Esophagus muscularis mucosa (tissue), 4 donors: ENCODE measurements around the gene CCDC80. TPM values are rescaled to one million over a fixed set of nuclear protein-coding genes. Genes with fewer than 3 reads are reported as not detected.

Experiments used
- DNase-seq: peaks from one replicate; pipeline ENCODE4 v3.0.0-alpha.2; 2017; ENCODE audit errors: extremely low spot score
- H3K27ac ChIP-seq, 4 donors: fragments of 200-600 bp; sonication (generic); replicated peaks in 1 of 4; 1 replicate in 3 of 4; 2 replicates in 1 of 4; pipeline ENCODE4 v1.5.1; 2016 to 2019; ENCODE audit warnings: mild to moderate bottlenecking in 1 of 4
- H3K27me3 ChIP-seq, 4 donors: fragments of 200-600 bp; sonication (generic); one replicate each; pipeline versions ENCODE4 v1.5.1 to v1.6.0; 2016 to 2019
- H3K36me3 ChIP-seq, 4 donors: fragments of 200-600 bp; sonication (generic); one replicate each; pipeline ENCODE4 v1.5.1; 2016 to 2019
- H3K4me1 ChIP-seq, 4 donors: fragments of 200-600 bp; sonication (generic); one replicate each; pipeline ENCODE4 v1.5.1; 2016 to 2019
- H3K4me3 ChIP-seq, 4 donors: fragments of 200-600 bp; sonication (generic); 1 replicate in 2 of 4; 2 replicates in 2 of 4; pipeline ENCODE4 v1.5.1; 2016 to 2019; ENCODE audit warnings: mild to moderate bottlenecking in 4 of 4, moderate library complexity in 1 of 4
- H3K9me3 ChIP-seq, 4 donors: fragments of 200-600 bp; sonication (generic); 1 replicate in 3 of 4; 2 replicates in 1 of 4; pipeline ENCODE4 v1.5.1; 2016 to 2019
- EP300 ChIP-seq: sonication (generic); formaldehyde crosslinking; IDR thresholded peaks from one replicate; pipeline ENCODE4 v1.6.1; 2017; ENCODE audit warnings: antibody characterized with exemption
- POLR2A ChIP-seq: fragments of 450-650 bp; IDR thresholded peaks from one replicate; pipeline ENCODE4 v1.6.1; 2017; ENCODE audit warnings: antibody characterized with exemption, moderate library complexity, mild to moderate bottlenecking, low read depth
- POLR2AphosphoS5 ChIP-seq, 2 donors: sonication (generic); formaldehyde crosslinking; IDR thresholded peaks; one replicate each; pipeline ENCODE4 v1.6.1; 2017; ENCODE audit warnings: antibody characterized with exemption in 2 of 2
- WGBS: methylation state at CpG from one replicate; pipeline ENCODE4 v1.1.5; 2018; 5-methylcytosine and 5-hydroxymethylcytosine counted together
- intact Hi-C: fragments of 100-400 bp; cut with DNase I; formaldehyde crosslinking; loops from one replicate; pipeline ENCODE4 v1.15.1; 2023
- total RNA-seq, 4 donors: library from RNA; depleted of rRNA; stranded (reverse); fragments of >200 nt; gene quantifications; one replicate each; pipeline versions ENCODE4 v1.1.0 to v1.2.1, GENCODE V29; 2016
- TF ChIP-seq, protein P1 (sequence below), 3 experiments: fragments of 200-600 bp in 2 of 3; fragments of 450-650 bp in 1 of 3; sonication (generic) in 2 of 3; IDR thresholded peaks; one replicate each; pipeline ENCODE4 v1.5.1; 2017 to 2019; ENCODE audit warnings: antibody characterized with exemption in 3 of 3, mild to moderate bottlenecking in 2 of 3, moderate library complexity in 1 of 3

CCDC80 gene
- total RNA-seq, 4 donors from 2014 or later: 34.7 to 213 (median 127) TPM

DNA sequence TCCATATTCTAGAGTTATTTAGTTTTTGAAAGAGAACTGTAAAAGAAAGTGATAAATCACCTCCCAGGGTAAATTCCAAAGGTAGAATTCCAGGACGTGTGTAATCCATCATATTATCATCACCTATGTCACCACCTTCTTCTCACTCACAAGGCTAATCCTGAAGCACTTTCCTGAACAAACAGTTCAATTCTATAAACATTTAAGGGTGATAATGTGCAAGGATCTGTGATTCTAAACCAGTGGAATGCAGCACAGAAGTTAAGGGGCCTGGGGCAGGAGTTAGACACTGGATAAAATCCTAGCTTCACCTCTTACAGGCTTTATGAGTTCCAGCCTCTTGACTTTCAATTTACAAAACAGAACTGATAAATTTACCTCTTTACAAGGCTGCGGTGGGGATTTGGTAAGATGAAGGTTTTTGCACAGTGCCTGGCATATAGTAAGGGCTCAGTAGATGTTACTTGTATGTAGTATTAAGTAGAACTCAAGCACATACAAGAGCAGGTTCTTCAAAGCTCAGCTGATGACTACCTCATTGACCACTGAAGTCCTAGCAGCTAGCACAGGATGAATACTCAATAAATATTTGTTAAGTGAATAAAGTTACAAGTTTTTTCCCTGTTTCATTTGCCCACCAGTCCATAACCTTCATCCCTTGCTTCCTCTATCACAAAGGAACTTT lies 47.3 kb upstream of the CCDC80 start:
- Histone ChIP-seq H3K36me3 (no peaks in the 10 kb centered on the region), H3K9me3 (no peaks in the 10 kb centered on the region), H3K4me1 (peaks cover 0 to 43% (median 26%) of the 10 kb centered on the region in 4 donors), H3K27ac (peak overlapping the region in 1 of 4 donors; percentile 31), H3K27me3 (no peaks in the 10 kb centered on the region), H3K4me3 (no peak overlapping the region)
- DNase-seq: no peak
- WGBS: 50% methylated on average over 2 of the region's 2 CpGs
- TF ChIP-seq, protein P1, sequence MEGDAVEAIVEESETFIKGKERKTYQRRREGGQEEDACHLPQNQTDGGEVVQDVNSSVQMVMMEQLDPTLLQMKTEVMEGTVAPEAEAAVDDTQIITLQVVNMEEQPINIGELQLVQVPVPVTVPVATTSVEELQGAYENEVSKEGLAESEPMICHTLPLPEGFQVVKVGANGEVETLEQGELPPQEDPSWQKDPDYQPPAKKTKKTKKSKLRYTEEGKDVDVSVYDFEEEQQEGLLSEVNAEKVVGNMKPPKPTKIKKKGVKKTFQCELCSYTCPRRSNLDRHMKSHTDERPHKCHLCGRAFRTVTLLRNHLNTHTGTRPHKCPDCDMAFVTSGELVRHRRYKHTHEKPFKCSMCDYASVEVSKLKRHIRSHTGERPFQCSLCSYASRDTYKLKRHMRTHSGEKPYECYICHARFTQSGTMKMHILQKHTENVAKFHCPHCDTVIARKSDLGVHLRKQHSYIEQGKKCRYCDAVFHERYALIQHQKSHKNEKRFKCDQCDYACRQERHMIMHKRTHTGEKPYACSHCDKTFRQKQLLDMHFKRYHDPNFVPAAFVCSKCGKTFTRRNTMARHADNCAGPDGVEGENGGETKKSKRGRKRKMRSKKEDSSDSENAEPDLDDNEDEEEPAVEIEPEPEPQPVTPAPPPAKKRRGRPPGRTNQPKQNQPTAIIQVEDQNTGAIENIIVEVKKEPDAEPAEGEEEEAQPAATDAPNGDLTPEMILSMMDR (IDR thresholded peaks at IDR 0.05): no peak
- TF ChIP-seq EP300: no peak
- no peak for TF ChIP-seq POLR2AphosphoS5 (IDR thresholded peaks at IDR 0.05)
- TF ChIP-seq POLR2A: no peak
- intact Hi-C loops: no loop called here

DNA sequence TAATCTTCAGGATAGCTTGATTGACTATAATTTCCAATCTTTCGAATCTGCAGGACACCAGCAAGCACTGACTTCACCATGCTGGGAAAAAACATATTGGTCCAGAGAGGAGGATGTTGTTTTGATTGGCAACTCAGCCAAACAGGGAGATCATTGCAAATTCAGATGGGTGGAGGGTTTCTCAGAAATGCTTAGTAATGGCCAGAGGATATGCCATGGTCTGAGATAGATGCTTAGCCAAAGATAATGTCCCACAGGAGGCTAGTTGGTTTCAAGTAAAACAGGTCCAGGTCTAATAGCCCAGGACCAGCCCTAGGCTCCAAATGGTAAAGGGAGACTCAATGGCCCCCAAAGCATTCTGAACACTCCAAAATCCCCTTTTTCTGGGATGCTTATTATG lies 46.7 kb upstream of the CCDC80 start:
- H3K4me1 ChIP-seq: peaks cover 0 to 45% (median 26%) of the 10 kb centered on the region in 4 donors
- 100% methylated on average over 1 of the region's 1 CpG for WGBS
- intact Hi-C loops: no loop called here
- TF ChIP-seq, protein P1 (IDR thresholded peaks at IDR 0.05): no peak
- TF ChIP-seq POLR2AphosphoS5 (IDR thresholded peaks at IDR 0.05) (no peak), POLR2A (no peak), EP300 (no peak)
- H3K9me3 ChIP-seq: no peaks in the 10 kb centered on the region
- no peak overlapping the region for H3K27ac ChIP-seq
- H3K36me3 ChIP-seq: no peaks in the 10 kb centered on the region
- no peak overlapping the region for H3K4me3 ChIP-seq
- no peak for DNase-seq
- no peaks in the 10 kb centered on the region for H3K27me3 ChIP-seq

DNA sequence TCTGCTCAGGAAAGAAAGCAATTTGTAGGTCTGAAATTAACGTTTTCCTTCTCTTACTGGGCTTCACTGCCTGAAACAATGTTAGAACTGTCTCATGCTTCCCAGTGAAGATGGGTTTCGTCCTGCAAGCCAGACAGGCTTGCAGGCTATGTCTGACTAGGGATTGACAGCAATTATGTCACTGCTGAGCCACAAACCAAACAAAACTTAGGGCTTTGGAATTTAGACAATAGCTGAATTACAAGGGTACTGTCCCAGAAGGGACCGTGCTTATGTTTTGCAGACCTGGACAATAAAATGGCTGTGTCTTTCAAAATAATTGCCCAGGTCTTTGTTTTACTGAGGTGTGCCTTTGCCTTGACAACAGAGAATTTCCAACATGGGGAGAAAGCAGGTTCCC lies 46.3 kb upstream of the CCDC80 start:
- TF ChIP-seq POLR2AphosphoS5 (IDR thresholded peaks at IDR 0.05) (no peak), EP300 (no peak), POLR2A (no peak)
- TF ChIP-seq, protein P1 (IDR thresholded peaks at IDR 0.05): no peak
- DNase-seq: no peak
- H3K9me3 ChIP-seq: no peaks in the 10 kb centered on the region
- intact Hi-C loops: no loop called here
- peaks cover 0 to 49% (median 29%) of the 10 kb centered on the region in 4 donors for H3K4me1 ChIP-seq
- WGBS: 79% methylated on average over 3 of the region's 3 CpGs
- no peak overlapping the region for H3K4me3 ChIP-seq
- H3K27me3 ChIP-seq: no peaks in the 10 kb centered on the region
- no peak overlapping the region for H3K27ac ChIP-seq
- H3K36me3 ChIP-seq: no peaks in the 10 kb centered on the region

DNA sequence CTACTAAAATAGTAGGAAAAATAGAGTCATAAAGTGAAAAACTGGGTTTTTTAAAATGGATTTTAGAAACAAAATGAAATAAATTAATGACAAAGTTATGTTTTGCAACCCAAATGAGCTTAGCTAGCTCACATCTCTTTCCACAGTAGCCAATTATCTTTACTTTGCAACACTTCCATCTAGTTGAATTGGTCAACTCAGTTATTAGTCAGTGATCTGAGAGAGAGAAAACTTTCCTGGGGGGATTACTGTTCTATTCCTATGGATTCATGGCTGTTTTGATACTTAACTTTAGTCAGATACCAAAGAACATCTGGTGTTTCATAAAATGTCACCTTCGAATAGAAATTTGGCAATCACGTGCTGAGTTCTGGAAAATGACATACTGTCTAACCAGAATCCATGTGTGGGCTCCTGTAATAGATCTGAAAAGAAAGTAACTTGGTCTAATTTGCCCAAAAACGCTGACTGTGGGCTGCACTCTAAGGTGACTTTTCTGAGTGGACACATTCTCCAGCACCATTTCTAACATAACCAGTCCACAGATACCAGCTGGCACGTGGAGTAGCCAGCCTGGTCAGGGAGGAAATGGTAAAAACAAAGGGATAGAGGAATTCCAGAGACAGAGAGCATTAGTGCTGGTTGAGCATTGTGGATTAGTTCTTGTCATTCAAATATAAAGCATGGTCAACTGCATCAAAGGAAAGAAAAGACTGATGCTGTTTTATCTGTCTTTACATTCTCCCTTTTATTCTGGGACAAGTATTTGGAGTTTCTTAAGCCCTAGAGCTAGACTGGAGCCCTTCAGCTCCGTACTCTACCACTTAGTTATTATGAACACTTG lies 45.2 kb upstream of the CCDC80 start:
- no peak for TF ChIP-seq POLR2A
- no peak for TF ChIP-seq EP300
- TF ChIP-seq, protein P1 (IDR thresholded peaks at IDR 0.05): no peak
- no peak for TF ChIP-seq POLR2AphosphoS5 (IDR thresholded peaks at IDR 0.05)
- DNase-seq: no peak
- H3K4me3 ChIP-seq: no peak overlapping the region
- intact Hi-C loops: no loop called here
- H3K9me3 ChIP-seq: no peaks in the 10 kb centered on the region
- 68% methylated on average over 5 of the region's 5 CpGs for WGBS
- no peaks in the 10 kb centered on the region for H3K36me3 ChIP-seq
- no peaks in the 10 kb centered on the region for H3K27me3 ChIP-seq
- H3K27ac ChIP-seq: no peak overlapping the region
- H3K4me1 ChIP-seq: peaks cover 0 to 57% (median 34%) of the 10 kb centered on the region in 4 donors
